KMS-11 (cell line): ENCODE results near the gene KLC4.
"Not testable (repeated sequence)": the region's sequence is repeated elsewhere in the genome, so short reads cannot be mapped to it uniquely, and the experiment has no call there.

Source experiments
- H2AFZ ChIP-seq: fragments of 200-600 bp; sonication (generic); 2 replicates; pipeline ENCODE4 v1.6.1; 2016; ENCODE audit warnings: antibody characterized with exemption, mixed run types, low read depth
- H3K27ac ChIP-seq: fragments of 200-600 bp; sonication (generic); 2 replicates; pipeline ENCODE4 v1.6.1; 2016; ENCODE audit warnings: mild to moderate bottlenecking, mixed run types
- H3K27me3 ChIP-seq: fragments of 200-600 bp; sonication (generic); 2 replicates; pipeline ENCODE4 v1.6.1; 2017; ENCODE audit warnings: mild to moderate bottlenecking, low read depth, mixed run types, moderate library complexity; ENCODE audit not compliant: insufficient read depth
- H3K36me3 ChIP-seq: fragments of 200-600 bp; sonication (generic); 2 replicates; pipeline ENCODE4 v1.6.1; 2017; ENCODE audit warnings: mild to moderate bottlenecking, mixed run types; ENCODE audit not compliant: insufficient read depth
- H3K4me1 ChIP-seq: fragments of 200-600 bp; sonication (generic); 2 replicates; pipeline ENCODE4 v1.6.1; 2016; ENCODE audit warnings: mild to moderate bottlenecking, low read depth, mixed run types; ENCODE audit not compliant: poor library complexity, severe bottlenecking
- H3K4me2 ChIP-seq: fragments of 200-600 bp; sonication (generic); 2 replicates; pipeline ENCODE4 v1.7.0; 2016; ENCODE audit warnings: mild to moderate bottlenecking, mixed run types
- H3K4me3 ChIP-seq: fragments of 200-600 bp; sonication (generic); IDR thresholded peaks from 2 replicates; pipeline ENCODE4 v1.6.1; 2017; ENCODE audit warnings: low read depth, low read length, mixed read lengths; ENCODE audit not compliant: insufficient read depth
- H3K79me2 ChIP-seq: fragments of 200-600 bp; sonication (generic); 2 replicates; pipeline ENCODE4 v1.6.1; 2016; ENCODE audit warnings: low read depth, mixed run types; ENCODE audit not compliant: insufficient read depth
- H3K9ac ChIP-seq: fragments of 200-600 bp; sonication (generic); 2 replicates; pipeline ENCODE4 v1.6.1; 2016; ENCODE audit warnings: mild to moderate bottlenecking, mixed run types
- H4K20me1 ChIP-seq: fragments of 200-600 bp; sonication (generic); 2 replicates; pipeline ENCODE4 v1.6.1; 2016; ENCODE audit warnings: mild to moderate bottlenecking, mixed run types; ENCODE audit not compliant: insufficient read depth
- CTCF ChIP-seq: fragments of 200-600 bp; sonication (generic); conservative IDR thresholded peaks from 2 replicates; pipeline ENCODE4 v1.6.1; 2017; ENCODE audit warnings: low read depth, mild to moderate bottlenecking, antibody characterized with exemption, low read length, moderate library complexity, mixed read lengths

KLC4 gene

GRCh38 chr6:43113431-43114260 is 54.2 kb downstream of the KLC4 start:
- Histone ChIP-seq H3K9ac (no peak overlapping the region), H4K20me1 (no peaks in the 10 kb centered on the region), H3K4me3 (no peak overlapping the region), H2AFZ (no peak overlapping the region), H3K27ac (no peak overlapping the region), H3K79me2 (no peaks in the 10 kb centered on the region), H3K36me3 (no peaks in the 10 kb centered on the region), H3K4me1 (no peaks in the 10 kb centered on the region), H3K4me2 (no peak overlapping the region), H3K27me3 (no peaks in the 10 kb centered on the region)
- no peak for TF ChIP-seq CTCF

- no peak overlapping the region for H3K4me2 ChIP-seq
- no peaks in the 10 kb centered on the region for H4K20me1 ChIP-seq
- TF ChIP-seq CTCF, result no peak
- H3K4me1 ChIP-seq, result no peaks in the 10 kb centered on the region
- no peaks in the 10 kb centered on the region for H3K27me3 ChIP-seq
- no peaks in the 10 kb centered on the region for H3K79me2 ChIP-seq
- no peak overlapping the region for H3K4me3 ChIP-seq
- H3K9ac ChIP-seq, result no peak overlapping the region
- H3K27ac ChIP-seq, result no peak overlapping the region
- H2AFZ ChIP-seq, result no peak overlapping the region
- H3K36me3 ChIP-seq, result no peaks in the 10 kb centered on the region
These were observed 55.9 kb downstream of the KLC4 start for GRCh38 chr6:43115365-43115764.

- H4K20me1 ChIP-seq, H2AFZ ChIP-seq, H3K27ac ChIP-seq, H3K4me3 ChIP-seq, H3K4me1 ChIP-seq, H3K9ac ChIP-seq, H3K79me2 ChIP-seq, H3K36me3 ChIP-seq, H3K27me3 ChIP-seq, H3K4me2 ChIP-seq: not testable (repeated sequence)
These were observed 58.0 kb downstream of the KLC4 start for GRCh38 chr6:43117466-43117865.

- no peak overlapping the region for H3K4me2 ChIP-seq
- H3K79me2 ChIP-seq, result no peaks in the 10 kb centered on the region
- no peak overlapping the region for H3K4me3 ChIP-seq
- TF ChIP-seq CTCF, result no peak
- H3K27ac ChIP-seq, result no peak overlapping the region
- H3K4me1 ChIP-seq, result no peaks in the 10 kb centered on the region
- no peaks in the 10 kb centered on the region for H4K20me1 ChIP-seq
- H2AFZ ChIP-seq, result no peak overlapping the region
- H3K27me3 ChIP-seq, result no peaks in the 10 kb centered on the region
- no peak overlapping the region for H3K9ac ChIP-seq
- H3K36me3 ChIP-seq, result no peaks in the 10 kb centered on the region
These were observed 60.1 kb downstream of the KLC4 start for GRCh38 chr6:43119482-43119881.

- H3K27ac ChIP-seq, result no peak overlapping the region
- no peak overlapping the region for H3K4me2 ChIP-seq
- no peaks in the 10 kb centered on the region for H3K79me2 ChIP-seq
- H3K4me1 ChIP-seq, result no peaks in the 10 kb centered on the region
- no peaks in the 10 kb centered on the region for H4K20me1 ChIP-seq
- H3K9ac ChIP-seq, result no peak overlapping the region
- no peak overlapping the region for H3K4me3 ChIP-seq
- H2AFZ ChIP-seq, result no peak overlapping the region
- no peaks in the 10 kb centered on the region for H3K36me3 ChIP-seq
- H3K27me3 ChIP-seq, result no peaks in the 10 kb centered on the region
- TF ChIP-seq CTCF, result no peak
These were observed 60.8 kb downstream of the KLC4 start for GRCh38 chr6:43120101-43120763.
